GM18867 (cell line): ENCODE data around the gene WFDC1.

Experiments
- ATAC-seq: cut with Tn5 transposase; IDR thresholded peaks from one replicate; pipeline ENCODE4 v1.9.1; 2021; ENCODE audit warnings: mild to moderate bottlenecking, moderate library complexity; ENCODE audit not compliant: unreplicated experiment

WFDC1 gene

DNA sequence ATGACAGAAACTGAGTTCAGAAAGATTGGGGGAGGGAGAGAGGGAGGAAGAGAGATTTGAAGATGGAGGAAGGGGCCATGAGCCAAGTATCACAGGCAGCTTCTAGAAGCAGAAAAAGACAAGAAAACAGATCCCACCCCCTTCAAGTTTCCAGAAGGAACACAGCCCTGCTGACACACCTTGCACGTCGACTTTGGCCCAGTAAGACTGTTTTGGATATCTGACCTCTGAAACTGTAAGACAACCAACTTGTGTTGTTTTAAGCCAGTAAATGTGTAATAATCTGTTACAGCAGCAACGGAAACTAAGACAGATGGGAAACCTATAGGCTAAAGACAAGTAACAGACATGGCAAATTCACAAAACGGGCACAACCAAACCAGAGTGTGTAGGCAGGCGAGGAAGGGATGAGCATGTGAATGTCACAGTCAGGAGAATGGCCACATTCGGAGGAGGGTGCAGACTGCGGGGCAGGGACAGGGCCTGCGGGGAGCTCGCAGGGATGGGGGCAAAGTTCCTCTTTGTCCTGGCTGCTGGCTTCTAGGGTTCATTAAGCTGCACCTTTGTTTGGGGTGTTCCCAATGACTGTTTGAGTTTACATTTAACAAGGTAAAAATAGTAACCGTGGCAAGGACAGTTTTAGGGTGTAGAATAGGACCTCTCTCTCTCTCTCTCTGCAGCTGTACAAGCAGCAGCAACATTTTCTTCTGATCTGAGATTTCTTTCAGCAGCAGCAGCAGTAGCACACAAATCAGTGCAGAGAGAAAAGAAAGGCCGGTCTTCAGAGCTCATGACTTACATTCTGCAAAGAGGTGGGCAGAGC lies 55.4 kb downstream of the WFDC1 start:
- no peak for ATAC-seq

DNA sequence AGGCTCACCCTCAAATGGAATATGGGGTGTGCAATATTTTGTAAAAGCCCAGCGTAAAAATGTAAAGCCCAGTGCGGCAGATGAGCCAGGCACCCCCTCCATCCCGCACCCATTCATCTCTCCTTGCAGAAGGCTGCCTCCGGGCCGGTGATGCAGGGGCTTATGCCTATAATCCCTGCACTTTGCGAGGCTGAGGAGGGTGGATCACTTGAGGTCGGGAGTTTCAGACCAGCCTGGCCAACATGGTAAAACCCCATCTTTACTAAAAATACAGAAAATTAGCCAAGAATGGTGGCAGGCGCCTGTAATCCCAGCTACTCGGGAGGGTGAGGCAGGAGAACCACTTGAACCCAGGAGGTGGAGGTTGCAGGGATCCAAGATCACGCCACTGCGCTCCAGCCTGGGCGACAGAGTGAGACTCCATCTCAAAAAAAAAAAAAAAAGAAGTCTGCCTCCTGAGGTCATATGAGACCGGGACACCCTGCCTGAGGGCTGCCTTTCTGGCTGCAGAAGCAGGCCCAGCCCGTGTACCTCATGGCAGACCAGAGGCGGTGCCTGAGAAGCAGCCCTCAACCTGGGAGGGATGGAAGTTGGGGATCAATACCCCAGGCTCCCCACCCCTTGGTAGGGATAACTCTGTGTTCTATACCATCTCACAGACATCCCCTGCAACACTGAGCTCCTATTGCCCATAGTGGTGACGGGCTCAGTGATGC lies 56.2 kb downstream of the WFDC1 start:
- no peak for ATAC-seq

DNA sequence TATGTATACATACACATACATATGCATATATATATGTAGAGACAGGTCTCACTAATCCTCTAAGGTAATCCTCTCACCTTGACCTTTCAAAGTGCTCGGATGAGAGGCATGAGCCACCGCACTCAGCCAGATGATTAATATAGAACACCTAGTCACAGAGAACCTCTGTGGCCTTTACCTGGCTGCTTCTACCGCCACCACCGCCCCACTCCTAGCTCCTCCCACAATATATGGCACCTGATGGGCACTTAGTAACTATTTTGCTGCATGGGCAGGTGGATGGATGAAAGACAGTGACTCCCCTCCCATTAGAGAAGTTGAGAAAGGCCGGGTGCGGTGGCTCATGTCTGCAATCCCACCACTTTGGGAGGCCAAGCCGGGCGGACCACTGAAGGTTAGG lies 57.0 kb downstream of the WFDC1 start:
- no peak for ATAC-seq

DNA sequence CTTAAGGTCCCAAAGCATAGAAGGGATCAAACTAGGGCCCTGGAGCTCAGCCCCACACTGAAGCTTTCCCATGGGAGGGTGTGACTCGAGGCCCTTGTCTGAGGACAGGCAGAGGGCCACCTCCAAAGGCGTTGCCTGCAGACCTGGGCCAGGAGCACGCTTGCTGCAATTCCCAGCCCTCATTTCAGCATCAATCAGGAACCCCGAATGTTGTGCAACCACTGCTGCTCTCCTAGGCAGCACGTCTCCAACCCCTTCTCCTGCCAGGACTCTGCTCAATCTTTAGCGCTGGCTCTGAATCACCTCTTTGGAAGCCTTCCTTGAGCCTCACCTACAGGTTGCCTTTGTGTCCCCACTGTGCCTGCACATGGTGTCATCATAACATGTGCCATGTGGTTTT lies 59.6 kb downstream of the WFDC1 start:
- ATAC-seq: no peak

DNA sequence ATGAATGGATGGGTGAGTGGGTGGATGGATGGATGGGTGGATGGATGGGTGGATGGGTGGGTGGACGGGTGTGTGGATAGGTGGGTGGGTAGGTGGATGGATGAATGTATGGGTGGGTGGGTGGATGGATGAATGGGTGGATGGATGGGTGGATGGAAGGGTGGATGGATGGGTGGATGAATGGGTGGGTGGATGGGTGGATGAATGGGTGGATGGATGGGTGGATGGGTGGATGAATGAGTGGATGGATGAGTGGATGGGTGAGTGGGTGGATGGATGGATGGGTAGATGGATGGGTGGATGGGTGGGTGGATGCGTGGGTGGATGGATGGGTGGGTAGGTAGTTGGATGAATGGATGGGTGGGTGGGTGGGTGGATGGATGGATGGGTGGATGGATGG lies 60.5 kb downstream of the WFDC1 start:
- ATAC-seq: no peak

DNA sequence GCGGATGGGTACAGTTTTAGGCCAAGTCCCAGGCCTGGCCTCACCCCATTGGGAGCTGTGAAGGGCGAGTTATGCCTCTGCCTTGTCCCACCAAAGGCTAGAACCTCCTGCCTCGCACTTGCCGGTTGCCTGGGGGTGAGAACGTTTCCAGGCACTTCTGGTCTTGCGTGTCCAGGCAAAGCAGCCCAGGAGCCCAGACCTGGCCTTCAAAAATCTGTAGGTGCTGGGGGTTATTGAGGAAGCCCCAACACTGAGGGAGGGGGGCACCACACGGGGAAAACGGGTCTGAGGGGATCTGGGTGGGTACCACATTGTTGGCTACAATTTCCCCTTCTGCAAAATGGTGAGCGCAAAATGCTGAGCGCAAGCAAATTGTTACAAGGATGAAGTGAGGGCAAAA lies 61.5 kb downstream of the WFDC1 start:
- no peak for ATAC-seq

- no peak for ATAC-seq
These were observed 62.0 kb downstream of the WFDC1 start for GRCh38 chr16:84356591-84357116.

- ATAC-seq: no peak
These were observed 62.5 kb downstream of the WFDC1 start for GRCh38 chr16:84357191-84357651.

DNA sequence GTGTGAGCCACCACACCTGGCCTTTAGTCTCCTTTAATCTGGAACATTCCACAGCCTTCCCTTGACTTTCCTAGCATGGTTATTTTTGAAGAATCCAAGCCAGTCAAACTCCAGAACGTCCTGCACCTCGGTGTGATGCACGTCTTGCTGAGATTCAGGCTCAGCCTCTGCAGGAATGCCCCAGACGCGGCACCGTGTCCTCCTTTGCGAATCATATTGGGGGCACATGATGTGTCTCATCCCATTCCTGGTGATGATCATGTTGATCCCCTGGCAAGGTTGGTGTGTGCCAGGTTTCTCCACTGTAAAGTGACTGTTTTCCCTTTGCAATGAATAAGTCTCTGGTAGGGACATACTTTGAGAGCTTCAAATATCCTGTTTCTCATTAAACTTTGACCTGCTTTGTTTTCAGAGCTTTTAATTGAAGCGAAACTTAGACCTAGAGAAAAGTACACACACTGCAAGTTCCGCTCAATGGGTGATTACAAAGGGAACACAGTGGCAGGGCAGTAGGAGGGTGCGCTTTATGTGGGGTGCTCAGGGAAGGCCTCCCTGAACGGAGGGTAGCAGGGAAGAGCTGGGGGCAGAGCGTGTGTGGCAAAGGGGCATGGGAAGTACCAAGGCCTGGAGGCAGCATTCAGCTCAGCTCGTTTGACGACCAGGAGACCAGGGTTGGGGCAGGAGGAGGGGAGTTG lies 64.1 kb downstream of the WFDC1 start:
- ATAC-seq: no peak

GRCh38 chr16:84359326-84359725 lies 64.6 kb downstream of the WFDC1 start:
- no peak for ATAC-seq

DNA sequence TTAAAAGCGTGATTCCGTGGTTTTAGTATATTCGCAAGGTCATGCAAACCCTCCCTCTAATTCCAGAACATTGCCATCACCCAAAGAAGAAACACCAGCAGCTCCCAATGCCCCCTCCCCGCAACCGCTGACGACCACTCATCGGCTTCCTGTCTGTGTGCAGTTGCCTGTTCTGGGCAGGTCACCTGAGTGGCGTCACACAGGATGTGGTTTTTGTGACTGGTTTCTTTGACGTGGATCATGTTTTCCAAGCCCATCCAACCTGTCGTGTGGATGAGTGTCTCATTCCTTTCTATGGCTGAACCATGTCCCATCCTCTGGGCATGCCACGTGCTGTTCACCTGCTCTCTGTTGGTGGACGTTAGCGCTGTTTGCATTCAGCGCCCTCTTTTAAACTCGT lies 65.5 kb downstream of the WFDC1 start:
- no peak for ATAC-seq

DNA sequence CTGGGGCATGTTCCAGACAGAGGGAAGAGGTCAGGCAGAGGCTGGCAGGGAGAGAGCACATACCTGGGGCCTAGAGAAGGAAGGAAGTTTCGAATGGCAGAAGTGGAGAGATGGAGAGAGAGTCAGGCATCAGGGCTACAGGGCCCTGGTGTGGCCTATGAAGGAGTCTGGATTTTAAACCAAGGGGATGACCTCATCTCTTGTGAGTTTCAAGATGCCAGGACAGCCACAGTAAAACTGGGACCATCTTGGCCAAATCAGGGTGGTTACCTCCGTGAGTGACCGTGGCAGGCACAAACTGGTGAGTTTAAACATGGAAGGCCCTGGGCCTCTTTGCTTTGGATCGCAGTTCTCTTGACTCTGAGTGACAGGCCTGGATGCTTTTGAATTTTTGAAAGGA lies 66.1 kb downstream of the WFDC1 start:
- ATAC-seq: no peak

DNA sequence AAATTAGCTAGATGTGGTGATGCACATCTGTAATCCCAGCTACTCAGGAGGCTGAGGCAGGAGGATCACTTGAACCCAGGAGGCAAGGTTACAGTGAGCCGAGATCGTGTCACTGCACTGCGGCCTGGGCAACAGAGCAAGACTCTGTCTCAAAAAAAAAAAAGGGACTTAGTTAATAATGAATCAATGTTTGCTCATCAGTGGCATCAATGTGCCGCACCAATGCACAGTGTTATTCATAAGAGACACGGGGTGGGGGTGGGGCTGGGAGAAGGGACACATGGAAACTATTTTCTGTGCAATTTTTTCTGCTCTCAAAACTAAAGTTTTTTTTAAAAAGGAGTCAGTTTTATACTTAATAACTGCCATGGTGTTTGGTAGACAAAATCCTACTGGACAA lies 66.9 kb downstream of the WFDC1 start:
- ATAC-seq: no peak

- no peak for ATAC-seq
These were observed 67.8 kb downstream of the WFDC1 start for GRCh38 chr16:84362471-84362941.

DNA sequence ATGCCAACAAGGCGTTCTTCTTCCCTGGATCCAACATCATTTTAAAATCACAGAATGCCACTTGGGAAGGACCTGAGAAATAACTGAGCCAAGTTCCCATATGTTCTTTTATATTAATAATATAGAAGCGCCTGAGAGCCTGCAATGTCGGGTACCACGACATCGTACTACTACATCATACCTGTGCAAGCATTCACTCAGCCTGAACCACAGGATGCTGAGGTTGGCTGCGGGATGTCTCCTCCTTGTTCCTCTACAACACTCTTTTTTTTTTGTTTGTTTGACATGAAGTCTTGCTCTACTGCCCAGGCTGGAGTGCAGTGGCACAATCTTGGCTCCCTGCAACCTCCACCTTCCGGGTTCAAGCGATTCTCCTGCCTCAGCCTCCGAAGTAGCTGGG lies 71.5 kb downstream of the WFDC1 start:
- ATAC-seq: no peak

GRCh38 chr16:84367297-84367680 lies 72.6 kb downstream of the WFDC1 start:
- no peak for ATAC-seq

DNA sequence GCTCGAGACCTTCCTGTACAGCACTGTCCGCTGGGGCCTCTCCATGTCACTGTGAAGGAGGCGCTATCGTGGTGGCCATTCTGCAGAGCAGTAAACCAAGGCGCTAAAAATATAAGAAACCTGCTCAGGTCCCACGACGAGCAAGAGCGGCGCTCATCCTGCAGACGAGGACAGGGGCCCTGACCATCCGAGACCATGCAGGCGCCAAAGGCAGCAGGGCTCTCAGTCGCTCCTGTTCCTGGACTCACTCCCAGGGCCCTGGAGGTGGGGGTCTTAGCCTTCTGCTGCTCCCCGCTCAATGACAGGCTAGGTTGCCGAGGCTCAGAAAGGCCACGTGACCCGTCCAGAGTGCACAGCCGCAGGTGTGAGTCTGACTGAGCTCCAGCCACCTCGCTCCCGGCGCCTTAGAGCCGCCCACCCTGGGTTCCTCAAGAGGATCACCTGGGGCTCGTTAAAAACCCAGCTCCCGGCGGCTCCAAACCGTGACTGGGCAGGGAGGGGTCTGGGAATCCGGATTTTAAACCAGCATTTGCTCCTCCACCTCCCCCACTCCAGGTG lies 73.2 kb downstream of the WFDC1 start:
- no peak for ATAC-seq

- no peak for ATAC-seq
These were observed 73.8 kb downstream of the WFDC1 start, which contains the start of gene ATP2C2 for GRCh38 chr16:84368308-84368996. ATP2C2 (plus strand) TSS chr16:84368538; CDS start chr16:84368616, 78 bp downstream.

GRCh38 chr16:84369105-84369504 lies 74.4 kb downstream of the WFDC1 start:
- no peak for ATAC-seq

GRCh38 chr16:84369938-84370627 lies 75.4 kb downstream of the WFDC1 start:
- no peak for ATAC-seq
